Left colon (tissue), 2 donors: ENCODE data around the gene KRTAP4-1. TPM values are rescaled to one million over a fixed set of nuclear protein-coding genes. Genes with fewer than 3 reads are reported as not detected.
"Not testable (repeated sequence)": the region's sequence is repeated elsewhere in the genome, so short reads cannot be mapped to it uniquely, and the experiment has no call there.

Experiments
- ATAC-seq: fragments of 200-7000 bp; cut with Tn5 transposase; one replicate; pipeline ENCODE4 v1.9.1; 2020; ENCODE audit warnings: mild to moderate bottlenecking, moderate library complexity
- DNase-seq, 2 donors: peaks; one replicate each; pipeline ENCODE4 v3.0.0-alpha.2; 2020
- intact Hi-C, 2 donors: fragments of 100-400 bp; cut with DNase I in 1 of 2; cut with micrococcal nuclease in 1 of 2; formaldehyde crosslinking; loops; one replicate each; pipeline versions ENCODE4 v1.11.2 to v1.14.0; 2022; cut with DNase I, micrococcal nuclease
- long read RNA-seq: library from polyadenylated mRNA; unstranded; transcript quantifications from one replicate; pipeline ENCODE4 v2.0.0, GENCODE V29; 2021
- total RNA-seq, 2 donors: library from RNA; stranded (reverse); fragmentation: NEBNext Ultra II Directional; extraction: Animal tissue kit (Norgen Biotek cat#: 25700); gene quantifications; one replicate each; pipeline ENCODE4 v1.2.1, GENCODE V29; 2021
- donor health status: DM: no; HTN: no; CAD: no.
- donor health status: DM: yes; HTN: yes; CAD: no.

The KRTAP4-1 gene
- total RNA-seq: under 1 TPM in 1 of 2 donors, not detected in 1; 0.34 TPM
- long read RNA-seq: 0 reads

DNA sequence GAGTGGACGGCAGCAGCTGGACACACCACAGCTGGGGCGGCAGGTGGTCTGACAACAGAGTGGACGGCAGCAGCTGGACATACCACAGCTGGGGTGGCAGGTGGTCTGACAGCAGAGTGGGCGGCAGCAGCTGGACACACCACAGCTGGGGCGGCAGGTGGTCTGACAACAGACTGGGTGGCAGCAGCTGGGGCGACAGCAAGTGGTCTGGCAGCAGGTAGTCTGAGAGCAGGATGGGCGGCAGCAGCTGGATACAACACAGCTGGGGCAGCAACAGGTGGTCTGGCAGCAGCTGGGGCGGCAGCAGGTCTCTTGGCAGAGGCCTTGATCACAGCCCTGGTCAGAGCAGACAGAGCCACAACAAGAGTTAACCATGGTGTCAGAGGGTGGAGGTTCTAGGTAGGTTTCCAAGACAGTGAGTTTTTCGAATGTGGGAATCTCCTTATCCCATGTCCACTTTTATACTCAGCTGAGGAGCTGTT is at the start of gene KRTAP4-1:
KRTAP4-1 (minus strand) TSS at position 432 of the 482 bp plus-strand sequence; CDS start at position 375, 57 bp downstream.
- ATAC-seq: no peak
- DNase-seq: no peak
- intact Hi-C loops: no loop called here

DNA sequence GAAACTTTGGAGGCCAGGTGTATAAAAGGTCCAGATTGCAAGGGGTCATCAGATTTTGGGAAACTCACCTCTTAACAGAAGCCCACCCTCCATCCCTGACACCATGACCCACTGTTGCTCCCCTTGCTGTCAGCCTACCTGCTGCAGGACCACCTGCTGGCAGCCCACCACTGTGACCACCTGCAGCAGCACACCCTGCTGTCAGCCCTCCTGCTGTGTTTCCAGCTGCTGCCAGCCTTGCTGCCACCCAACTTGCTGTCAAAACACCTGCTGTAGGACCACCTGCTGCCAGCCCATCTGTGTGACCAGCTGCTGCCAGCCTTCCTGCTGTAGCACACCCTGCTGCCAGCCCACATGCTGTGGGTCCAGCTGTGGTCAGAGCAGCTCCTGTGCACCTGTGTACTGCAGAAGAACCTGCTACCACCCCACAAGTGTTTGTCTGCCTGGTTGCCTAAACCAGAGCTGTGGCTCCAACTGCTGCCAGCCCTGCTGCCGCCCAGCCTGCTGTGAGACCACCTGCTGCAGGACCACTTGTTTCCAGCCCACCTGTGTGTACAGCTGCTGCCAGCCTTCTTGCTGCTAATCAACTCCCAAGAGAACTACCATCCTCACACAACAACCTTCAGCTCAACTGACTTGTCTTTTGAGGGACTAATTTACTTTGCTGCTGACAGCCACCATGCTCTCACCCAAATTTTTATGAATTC is 47.8 kb upstream of the KRTAP4-1 start, which contains the start of gene KRTAP9-3:
KRTAP9-3 (plus strand) TSS at position 51 of the 707 bp plus-strand sequence; CDS start at position 104, 53 bp downstream.
- intact Hi-C loops, ATAC-seq, DNase-seq: not testable (repeated sequence)

DNA sequence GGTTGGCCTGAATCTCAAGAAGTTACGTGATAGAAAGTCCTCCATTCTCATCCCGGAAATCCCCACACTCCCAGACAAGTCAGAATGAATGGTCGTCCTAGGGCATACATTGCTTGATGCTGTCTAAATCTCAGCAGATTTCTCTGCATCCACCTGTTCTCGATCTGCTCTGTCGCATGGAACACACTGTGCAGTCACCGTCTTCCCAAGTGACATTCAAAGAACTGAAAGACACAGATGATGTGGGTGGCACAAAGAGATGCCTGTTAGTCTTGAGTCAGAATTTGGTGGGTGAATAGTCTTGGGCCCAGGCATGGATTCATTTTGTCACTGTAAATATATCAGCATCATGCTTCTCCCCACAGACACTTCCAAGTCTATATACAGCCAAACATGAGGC is 47.0 kb upstream of the KRTAP4-1 start:
- intact Hi-C loops: no loop called here
- ATAC-seq (no peak), DNase-seq (no peak)

DNA sequence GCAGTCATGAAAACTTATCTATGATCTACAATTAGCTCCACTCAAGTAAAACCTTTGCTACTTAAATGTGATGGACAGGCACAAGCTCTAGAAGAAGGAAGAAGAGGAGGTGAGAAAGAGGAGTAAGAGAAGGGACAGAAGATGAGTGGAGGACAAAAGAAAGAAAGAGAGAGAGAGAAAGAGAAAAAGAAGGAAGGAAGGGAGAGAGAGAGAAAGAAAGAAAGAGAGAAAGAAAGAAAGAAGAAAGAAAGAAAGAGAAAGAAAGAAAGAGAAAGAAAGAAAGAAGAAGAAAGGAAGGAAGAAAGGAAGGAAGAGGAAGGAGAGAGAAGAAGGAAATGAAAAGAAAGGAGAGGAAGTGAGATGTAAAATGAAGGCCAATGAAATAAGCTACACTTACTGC is 45.4 kb upstream of the KRTAP4-1 start:
- no peak for DNase-seq
- ATAC-seq: no peak
- intact Hi-C loops: no loop called here

- DNase-seq, intact Hi-C loops, ATAC-seq: not testable (repeated sequence)
Observed at GRCh38 chr17:41226598-41227095, 41.9 kb upstream of the KRTAP4-1 start, which contains the start of gene KRTAP9-2. TSS of gene KRTAP9-2 (plus strand) at chr17:41226648. CDS start at chr17:41226655, 7 bp downstream.

DNA sequence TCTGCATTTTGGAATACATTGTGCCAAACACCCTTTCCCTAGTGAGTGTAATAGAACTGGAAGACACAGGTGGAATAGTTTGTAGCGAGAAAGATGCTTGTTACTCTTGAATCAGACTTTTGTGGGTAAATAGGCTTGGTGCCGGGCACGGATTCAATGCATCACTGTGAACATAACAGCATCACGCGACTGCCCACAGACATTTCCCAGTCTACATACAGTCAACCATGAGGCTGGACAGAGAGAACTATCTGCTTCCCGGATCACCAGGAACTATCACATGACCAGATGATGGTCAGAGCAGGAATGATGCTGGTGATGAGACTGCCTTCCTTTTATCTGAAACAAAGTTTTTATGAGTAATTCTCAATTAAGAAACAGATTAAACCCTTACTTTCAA is 41.3 kb upstream of the KRTAP4-1 start:
- no peak for DNase-seq
- intact Hi-C loops: no loop called here
- no peak for ATAC-seq

DNA sequence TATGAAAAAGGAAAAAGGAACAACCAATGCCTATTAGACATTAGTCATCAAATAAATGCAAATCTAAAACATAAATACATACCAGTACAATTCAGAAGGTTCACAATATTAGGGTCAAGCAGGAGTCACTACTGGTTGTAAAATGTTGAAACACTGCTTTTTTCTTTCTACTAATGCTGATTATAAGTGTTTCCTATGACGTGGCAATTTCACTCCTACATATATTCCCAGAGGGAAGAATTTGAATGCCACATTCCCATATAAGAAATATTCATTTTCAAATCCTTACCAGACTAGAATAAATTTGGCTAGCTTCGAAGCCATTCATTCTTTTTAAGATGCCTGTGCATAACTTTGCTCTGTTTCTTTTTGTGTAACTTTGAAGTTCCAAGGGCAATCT is 39.1 kb upstream of the KRTAP4-1 start:
- intact Hi-C loops: no loop called here
- ATAC-seq: no peak
- DNase-seq: no peak

- ATAC-seq (no peak), DNase-seq (no peak)
- intact Hi-C loops: no loop called here
Observed at GRCh38 chr17:41215681-41216080, 31.0 kb upstream of the KRTAP4-1 start.

GRCh38 chr17:41212524-41213169 is 27.9 kb upstream of the KRTAP4-1 start:
- intact Hi-C loops: no loop called here
- no peak for DNase-seq
- peak; percentile 45 for ATAC-seq

DNA sequence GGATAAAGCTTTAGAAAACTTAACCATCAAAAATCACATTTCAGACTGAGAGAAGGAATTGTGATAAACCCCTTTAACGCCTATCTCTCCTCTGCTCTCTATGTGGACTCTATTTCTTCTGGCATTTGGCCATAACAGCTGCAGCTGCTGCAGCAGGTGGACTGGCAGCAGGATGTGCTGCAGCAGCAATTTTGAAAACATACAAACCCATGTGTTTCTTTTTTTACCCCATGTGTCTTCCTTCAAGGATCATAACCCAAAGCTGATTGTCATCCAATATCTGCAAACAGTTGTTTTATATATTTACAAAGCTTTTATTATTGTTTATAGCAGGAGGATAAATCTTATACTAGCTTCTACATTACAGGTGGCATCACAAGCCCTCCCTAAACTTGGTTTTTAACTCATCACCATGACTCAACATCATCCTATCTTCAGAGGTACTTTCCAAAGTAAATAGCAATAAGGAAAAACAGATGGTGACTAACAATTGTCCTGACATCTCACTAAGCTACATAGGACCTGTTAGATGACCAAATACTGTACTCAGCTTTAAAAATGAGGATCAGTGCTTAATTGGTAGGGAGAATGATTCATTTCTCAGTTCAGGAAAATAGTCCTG is 27.2 kb upstream of the KRTAP4-1 start:
- peak in 1 of 2 donors; percentile 27 for DNase-seq
- peak; percentile 92 for ATAC-seq
- intact Hi-C loops: no loop called here

GRCh38 chr17:41199421-41200078 is 14.8 kb upstream of the KRTAP4-1 start:
- ATAC-seq: peak; percentile 95
- intact Hi-C loops: no loop called here
- no peak for DNase-seq

- intact Hi-C loops: no loop called here
- DNase-seq: no peak
- ATAC-seq: no peak
Observed at GRCh38 chr17:41196068-41196467, 11.4 kb upstream of the KRTAP4-1 start.

GRCh38 chr17:41190328-41190727 is 5.6 kb upstream of the KRTAP4-1 start:
- intact Hi-C loops: no loop called here
- ATAC-seq: no peak
- no peak for DNase-seq

DNA sequence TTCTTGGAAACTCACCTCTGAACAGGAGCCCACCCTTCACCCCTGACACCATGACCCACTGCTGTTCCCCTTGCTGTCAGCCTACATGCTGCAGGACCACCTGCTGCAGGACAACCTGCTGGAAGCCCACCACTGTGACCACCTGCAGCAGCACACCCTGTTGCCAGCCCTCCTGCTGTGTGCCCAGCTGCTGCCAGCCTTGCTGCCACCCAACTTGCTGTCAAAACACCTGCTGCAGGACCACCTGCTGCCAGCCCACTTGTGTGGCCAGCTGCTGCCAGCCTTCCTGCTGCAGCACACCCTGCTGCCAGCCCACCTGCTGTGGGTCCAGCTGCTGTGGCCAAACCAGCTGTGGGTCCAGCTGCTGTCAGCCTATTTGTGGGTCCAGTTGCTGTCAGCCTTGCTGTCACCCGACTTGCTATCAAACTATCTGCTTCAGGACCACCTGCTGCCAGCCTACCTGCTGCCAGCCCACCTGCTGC is 5.2 kb upstream of the KRTAP4-1 start, which contains the start of gene KRTAP9-1:
KRTAP9-1 (plus strand) TSS at position 51 of the 482 bp plus-strand sequence; CDS start at position 51, 0 bp downstream.
- intact Hi-C loops, ATAC-seq, DNase-seq: not testable (repeated sequence)

DNA sequence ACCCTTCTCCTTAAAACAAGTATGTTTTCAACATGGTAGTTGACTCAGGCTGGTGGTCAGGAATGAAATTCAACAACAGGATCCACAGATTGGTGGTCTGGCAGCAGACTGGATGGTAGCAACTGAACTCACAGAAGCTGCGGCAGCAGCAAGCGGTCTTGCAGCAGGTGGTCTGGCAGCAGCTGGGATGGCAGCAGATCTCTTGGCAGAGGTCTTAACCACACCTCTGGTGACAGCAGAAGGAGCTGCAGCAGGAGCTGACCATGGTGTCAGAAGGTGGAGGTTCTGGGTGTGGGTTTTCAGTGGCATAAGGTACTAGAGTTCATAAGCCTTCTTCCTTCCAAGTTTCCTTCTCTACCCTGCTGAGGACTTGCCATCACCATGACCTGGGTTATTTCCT is 2.2 kb upstream of the KRTAP4-1 start:
- ATAC-seq (no peak), DNase-seq (no peak)
- intact Hi-C loops: no loop called here

- no peak for DNase-seq
- ATAC-seq: no peak
- intact Hi-C loops: no loop called here
Observed at GRCh38 chr17:41185001-41185400, 290 bp upstream of the KRTAP4-1 start.

GRCh38 chr17:41178843-41179616 is 5.7 kb downstream of the KRTAP4-1 start:
- ATAC-seq (no peak), DNase-seq (no peak)
- intact Hi-C loops: no loop called here

GRCh38 chr17:41178341-41178740 is 6.4 kb downstream of the KRTAP4-1 start:
- intact Hi-C loops: no loop called here
- DNase-seq (no peak), ATAC-seq (no peak)
